ENCODE data around the gene ZNF334.
A peak's percentile ranks its signal among the peaks of the same experiment; 100 is the strongest.

Gene ZNF334

DNA sequence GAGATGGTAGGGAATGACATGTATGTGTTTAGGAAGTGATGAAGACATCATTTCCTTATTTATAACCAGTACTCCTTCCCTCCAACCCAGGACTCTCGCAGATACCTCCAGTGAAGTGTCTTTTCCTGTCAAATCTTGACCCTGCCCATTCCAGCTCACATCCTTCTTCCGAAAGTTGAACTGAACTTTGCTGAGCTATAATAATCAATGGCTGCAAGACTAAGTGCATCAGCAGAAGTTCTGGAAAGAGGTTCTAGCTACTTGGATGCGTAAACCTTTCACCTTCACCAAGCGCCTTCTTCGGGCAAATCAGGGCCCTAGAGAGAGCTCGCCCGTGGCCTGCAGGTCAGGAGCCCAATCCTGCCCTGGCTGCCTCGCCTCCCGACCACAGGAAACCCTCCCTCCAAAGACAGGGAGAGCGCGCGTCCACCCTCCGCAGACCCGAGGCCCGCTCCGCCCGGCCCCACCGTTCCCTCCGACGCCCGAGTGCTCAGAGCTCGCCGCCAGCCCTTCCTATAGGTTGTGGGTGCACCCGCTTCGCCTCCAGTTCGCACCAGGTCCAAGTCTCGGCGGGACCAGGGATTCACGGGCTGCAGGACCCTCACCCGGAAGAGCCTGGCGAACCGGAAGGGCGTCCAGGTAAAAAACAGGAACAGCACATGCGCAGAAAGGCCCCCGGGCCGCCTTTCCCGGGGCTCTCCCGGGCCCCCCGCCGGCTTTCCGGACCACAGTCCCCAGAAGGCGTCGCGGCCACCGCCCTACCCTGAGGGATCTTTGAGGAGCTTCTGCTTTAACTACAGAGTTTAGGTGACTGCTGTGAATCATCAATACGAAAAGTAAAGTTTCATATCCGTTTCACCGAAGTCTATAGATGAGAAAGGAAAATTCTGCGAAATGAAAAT lies at the start of gene ZNF334:
TSS of gene ZNF334 (minus strand) at position 617 of the 902 bp plus-strand sequence. CDS start 1,457 bp downstream, outside the sequence.
- DNase-seq (ENCODE audit: low spot score) = peak; percentile 23

DNA sequence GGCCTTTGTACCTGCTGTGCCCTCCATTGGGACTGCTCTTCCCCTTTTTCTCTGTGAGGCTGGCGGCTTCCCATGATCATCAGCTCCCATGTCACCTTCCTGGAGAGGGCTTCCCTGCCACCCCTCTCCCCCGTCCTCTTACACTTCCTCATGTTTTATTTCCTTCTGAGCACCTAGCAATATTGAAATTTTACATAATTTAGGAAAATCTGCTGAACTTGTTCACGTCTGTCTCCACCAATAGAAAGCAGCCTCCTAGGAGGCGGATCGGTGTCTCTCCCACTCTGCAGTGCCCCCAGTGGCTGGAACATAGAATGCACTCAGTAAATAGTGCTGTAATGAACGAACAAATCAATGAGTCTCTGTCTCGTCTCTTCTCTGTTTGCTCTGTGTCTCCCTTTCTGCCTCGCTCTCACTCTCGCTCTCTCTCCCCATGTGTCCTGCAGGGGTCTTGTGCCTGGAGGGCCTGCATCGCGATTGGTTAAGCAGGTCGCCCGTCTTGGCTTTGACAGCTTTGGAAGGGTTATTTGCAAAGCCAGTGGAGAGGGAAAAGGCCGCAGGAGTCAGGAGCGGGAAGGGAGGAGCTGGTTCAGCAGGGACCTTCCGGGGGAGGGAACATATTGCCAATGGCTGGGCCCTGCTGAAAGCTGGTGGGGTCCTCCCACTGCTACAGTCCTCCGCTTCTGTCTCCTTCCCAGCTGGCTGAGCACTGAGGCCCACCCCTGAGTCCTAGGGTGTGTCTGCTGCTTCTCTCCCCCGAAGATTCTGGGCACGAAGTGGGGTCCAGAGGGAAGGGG lies 49.2 kb upstream of the ZNF334 start:
- peak; percentile 84 for DNase-seq (ENCODE audit: low spot score)

DNA sequence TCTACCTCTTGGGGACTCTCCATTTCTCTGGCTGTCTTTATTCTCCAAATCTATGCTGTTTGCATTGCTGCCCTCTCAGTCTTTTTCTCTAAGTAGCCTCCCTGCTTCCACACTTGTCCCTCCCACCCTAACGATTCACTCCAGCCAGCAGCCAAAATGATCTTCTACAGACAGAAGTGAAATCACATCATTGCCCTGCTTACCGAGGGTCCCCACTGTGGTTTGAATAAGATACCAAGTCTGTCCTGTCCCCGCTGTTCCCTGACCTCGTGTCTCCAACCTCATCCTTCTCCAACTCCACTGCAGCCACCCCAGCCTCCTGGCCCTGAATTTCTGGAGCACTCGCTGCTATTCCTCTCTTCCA lies 48.6 kb upstream of the ZNF334 start:
- DNase-seq (ENCODE audit: low spot score) = no peak

DNA sequence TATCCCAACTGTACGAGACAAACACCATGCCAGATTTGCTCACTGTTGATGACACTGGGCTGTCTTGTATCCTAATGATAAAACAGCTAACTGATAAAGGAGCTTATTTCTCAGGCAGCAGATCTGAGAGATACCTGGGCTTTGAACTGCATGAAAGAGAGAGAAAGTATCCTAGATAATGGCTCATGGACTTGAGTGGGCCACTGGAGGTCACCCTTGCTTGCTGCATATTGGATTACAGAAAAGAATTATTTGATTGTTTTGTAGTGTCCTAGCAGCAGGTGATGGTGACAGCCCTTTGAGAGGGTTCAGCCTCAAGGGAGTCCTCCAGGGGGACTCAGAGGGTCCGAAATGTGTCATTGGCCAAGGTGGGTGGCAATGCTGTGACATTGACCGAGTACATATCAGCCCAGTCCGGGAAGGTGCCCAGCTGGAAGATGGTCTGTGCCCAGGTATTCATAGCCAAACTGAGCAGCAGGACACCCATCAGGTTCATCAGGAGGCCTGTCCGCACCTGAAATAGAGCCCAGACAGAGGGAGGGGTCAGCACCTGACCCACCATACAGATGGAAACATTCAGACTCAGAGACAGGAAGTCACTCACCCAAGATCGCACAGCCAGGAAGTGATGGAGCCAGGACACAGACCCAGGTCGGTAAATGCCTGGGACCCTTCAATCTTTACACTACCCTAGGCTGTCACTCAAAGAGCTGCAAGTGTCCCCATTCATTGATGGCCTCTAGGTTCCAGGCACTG lies 46.5 kb upstream of the ZNF334 start:
- DNase-seq (ENCODE audit: low spot score) = no peak

DNA sequence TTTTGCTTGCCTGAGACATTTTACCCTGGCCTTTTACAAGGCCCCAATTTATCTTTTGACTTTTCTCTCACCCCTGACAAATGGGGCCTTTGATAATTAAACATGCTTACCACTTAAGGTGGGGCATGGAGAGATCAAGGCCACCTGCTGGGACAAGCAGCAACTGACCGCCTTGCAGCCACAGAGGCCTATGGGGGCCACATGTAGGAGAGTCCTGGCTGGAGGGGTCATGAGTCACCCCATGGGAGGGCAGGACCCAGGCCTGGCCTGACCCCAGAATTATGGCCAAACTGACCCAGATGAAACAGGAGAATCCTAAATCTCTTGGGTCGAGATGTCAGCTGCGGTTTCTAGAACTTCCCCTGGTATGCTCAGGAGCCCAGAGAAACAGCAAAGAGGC lies 45.6 kb upstream of the ZNF334 start:
- no peak for DNase-seq (ENCODE audit: low spot score)

DNA sequence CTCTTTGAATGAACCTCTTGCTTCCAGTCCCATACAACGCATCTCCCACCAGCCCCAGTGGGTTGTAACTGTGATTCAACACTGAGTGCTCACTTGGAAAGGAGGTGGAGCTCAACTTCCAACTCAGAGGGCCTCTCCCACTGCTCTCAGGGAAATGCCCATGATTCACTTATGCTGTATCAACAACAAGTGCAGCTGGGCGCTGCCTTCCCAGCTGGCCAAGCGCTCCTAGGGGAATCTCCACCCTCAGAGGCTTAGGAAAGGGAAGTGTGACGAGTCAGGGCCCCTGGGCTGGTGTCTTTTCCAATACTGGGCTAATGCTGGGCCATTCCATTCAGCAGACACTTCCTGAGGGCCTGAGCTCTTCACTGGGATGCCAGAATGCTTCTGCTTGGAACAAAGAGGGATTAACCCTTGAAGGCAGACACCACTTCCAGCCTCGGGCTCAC lies 45.2 kb upstream of the ZNF334 start:
- peak; percentile 75 for DNase-seq (ENCODE audit: low spot score)

DNA sequence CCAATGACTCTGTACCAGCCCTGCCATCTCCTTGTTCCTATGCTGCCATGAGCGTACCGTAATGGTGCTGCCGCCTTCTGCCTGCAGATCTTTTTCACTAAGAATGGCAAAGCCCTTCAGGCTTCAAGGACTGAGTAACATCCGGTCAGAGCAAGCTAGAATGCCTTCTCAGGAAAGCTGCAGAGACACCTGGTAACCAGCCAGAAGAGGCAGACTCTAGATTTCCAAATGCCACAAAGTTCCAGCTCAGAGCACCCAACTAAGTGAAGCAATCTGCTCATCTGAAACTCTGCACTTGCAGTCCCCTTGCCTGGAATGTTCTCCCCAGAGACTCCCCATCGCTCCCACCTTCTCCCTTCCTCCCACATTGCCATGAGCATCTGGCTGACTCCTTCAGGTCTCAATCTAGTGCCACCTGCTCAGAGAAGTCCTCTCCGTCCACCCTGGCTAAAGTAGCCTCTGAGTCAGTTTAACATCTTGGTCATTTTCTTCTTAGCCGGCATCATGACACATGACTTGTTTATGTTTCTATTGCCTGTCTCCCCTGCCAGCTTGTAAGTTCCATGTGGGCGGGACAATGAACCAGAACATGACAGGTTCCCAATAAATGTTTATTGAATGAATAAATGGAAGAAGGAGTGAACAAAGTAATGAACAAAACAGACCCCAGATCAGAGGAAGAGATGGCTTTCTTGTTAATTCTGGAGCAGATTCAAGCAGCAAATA lies 44.0 kb upstream of the ZNF334 start:
- DNase-seq (ENCODE audit: low spot score) = peak; percentile 48

DNA sequence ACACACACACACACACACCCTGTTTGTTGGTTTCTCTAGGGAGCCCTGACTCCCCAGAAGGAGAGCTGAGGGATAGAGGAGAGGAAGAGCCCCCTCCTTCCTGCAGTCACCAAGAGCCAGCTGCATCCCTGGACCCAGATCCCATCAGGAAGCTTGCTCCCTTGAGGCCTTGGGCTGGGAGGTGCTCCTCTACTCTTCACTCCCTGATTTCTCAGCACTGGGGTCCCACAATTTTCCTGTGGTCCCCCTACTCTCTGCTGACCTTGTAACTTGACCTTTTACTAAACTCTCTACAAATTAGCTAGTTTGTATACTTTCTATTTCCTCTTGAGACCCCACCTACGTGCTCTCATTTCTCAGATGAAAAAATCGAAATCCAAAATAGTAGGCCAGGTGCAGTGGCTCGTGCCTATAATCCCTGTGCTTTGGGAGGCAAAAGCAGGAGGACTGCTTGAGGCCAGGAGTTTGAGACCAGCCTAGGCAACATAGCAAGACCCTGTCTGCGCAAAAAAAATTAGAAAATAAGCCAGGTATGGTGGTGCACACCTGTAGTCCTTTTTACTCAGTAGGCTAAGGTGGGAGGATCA lies 42.1 kb upstream of the ZNF334 start:
- no peak for DNase-seq (ENCODE audit: low spot score)

DNA sequence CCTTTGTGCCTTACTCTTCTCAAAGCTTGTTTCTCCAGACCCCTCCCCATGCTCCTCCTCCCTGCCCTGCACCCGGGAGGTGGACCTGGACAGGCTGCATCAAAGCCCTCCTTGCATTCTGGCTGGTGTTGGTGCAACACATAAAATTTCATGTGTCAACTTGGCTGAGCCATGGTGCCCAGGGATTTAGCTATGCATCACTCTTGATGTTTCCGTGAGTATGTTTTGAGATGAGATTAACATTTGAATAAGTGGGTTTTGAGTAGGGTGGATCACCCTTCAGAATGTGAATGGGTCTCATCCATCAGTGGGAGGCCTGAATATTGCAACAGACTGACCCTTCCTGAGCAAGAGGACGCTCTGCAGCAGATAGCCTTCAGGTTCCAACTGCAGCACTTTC lies 41.5 kb upstream of the ZNF334 start:
- DNase-seq (ENCODE audit: low spot score) = no peak

DNA sequence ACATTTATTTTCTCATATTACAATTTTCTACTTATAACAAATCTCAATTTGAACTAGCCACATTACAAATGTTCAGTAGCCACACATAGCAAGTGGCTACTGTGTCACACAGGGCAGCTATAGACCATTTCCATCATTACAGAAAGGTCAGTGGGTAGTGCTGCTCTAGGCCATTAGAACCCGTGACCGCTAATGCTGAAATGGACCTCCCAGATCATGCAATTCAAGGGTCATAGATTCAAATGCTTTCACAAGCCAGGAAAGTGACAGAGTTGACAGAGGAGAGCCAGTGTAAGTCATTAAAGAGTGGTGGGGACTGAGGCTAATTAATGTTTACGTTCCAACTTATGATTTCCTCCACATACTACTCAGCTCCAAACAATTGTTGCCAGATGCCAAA lies 40.6 kb upstream of the ZNF334 start:
- DNase-seq (ENCODE audit: low spot score) = no peak

DNA sequence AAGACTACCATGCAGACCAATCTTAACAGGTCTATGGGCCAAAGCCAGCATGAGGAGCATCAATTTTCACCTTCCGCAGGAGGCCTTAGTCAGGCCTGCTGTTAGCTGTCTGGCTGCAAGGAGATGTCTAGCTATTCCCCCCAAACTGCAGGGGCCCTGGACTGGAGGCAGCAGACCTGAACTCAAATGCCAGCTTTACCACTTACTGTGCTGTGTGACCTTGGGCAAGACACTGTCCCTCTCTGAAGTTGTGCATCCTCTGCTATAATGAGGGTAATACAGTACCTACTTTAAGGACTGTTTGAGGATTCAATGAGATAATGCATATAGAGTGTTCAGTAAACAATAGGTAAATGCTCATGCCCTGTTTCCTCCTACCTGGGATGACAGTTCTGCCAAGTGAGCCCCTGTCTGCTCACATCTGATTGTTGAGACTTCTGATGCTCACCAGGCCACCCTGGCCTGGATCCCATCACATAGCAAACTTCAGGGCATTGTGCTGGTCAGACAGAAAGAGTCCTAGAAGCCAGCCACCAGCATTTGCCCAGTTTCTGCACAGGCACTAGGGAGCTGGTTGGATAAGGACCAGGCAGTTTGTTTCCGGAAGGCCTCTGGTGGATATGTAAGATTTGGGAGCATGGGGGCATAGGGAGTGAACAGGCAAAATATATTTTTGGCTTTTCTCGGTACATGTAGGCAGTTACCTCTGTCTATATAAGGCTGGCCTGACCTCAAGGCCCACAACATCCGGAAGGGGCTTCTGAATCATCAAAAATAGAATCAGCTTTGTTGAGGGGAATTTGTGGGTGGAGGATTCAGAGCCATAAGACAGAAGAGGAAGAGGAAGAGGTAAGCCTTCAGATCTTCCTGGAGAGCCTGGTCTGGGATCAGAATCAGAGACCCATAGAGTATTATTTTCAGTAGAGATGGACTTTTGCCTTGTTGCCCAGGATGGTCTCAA lies 39.4 kb upstream of the ZNF334 start:
- no peak for DNase-seq (ENCODE audit: low spot score)

DNA sequence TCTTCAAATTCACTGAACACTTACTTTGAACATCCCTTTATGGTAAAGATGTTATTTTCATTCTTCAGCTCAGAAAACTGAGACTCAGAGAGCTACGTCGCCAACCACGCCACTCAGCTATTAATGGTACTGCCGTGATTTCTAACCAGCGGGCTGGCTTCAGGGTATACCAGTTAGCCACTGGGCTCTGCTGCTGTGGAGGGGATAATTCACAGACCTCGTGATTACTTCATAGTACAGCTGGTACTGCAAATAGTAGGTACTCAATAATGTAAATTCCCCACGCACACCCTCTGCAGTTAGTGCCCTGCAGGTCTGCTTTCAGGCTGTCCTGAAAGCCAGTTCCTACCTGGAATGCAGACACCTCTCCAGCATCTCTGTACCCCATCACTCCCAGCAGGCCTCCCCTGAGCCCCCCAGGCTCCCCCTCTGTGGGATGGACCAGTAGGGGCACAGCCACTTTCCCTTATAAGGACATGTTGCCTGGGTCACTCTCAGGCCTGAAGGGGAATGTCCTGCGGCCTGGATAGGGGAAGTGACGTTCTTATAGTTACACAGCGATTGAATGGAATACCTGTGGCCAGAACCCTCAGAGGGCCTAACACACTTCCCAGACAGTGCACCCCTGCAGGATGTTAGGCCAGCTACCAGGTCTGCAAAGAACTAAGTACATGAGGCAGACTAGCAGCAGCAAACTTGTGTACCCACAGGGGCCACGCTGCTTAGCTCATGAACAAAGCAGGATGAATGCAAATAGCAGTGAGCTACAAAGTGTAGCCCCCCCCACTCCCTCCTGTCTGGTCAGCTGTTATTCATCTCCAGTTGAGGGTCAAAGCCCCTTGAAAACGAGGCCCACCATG lies 38.4 kb upstream of the ZNF334 start:
- no peak for DNase-seq (ENCODE audit: low spot score)

DNA sequence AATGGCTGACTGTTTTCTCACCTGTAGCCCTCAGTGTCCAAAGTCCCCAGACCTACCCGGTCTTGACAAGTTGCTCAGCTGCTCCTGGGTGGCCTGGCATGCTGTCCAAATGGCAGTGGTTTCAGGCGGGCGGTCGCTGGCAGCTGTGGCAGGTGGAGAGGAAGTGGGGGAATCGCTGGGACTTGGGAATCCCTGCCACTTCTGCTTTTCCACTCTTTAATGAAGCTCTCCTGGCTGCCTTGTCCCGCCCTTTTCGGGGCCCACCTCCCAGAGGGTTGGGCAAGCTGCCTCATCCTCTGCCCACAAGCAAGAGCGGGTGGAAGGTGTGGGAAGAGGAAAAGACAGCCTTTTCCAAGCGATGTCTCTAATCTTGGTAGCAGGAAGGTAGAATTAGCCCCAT lies 37.1 kb upstream of the ZNF334 start, which contains the start of gene OCSTAMP:
TSS of gene OCSTAMP (minus strand) at position 194 of the 400 bp plus-strand sequence. CDS start at position 100, 94 bp downstream.
- no peak for DNase-seq (ENCODE audit: low spot score)

DNA sequence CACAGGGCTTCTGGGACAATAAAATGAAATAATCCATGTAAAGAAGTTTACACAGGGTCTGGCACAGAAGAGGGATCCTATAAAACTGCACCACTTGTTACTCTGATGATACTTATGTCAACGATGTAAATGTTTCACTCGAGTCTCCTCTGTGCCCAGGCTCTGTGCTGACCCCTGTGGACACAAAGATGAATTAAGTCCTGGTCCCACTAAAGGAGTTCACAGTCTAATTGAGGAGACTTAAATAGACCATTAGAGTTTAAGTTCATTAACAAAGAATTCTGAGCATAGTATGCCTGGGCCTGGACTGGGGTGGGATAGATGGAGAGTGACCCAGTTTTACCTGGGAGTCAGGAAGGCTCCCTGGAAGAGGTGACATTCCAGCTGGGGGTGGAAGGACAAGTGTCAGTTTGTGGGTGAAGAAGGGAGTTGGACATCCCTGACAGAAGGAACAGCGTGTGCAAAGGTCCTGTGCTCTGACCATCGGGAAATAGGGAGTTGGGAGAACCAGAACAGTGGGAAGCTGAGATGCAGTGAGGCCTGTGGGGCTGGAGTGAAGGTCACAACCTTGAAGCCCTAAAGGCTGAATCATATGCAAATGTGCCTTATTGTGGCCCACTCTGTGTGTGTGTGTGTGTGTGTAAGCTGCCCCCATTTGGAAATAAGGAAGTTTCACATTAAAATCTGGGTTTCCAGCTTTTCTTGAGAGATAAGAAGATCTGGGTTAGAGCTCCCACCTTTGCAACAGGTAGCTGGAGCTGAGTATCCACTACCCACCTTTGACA lies 36.0 kb upstream of the ZNF334 start:
- no peak for DNase-seq (ENCODE audit: low spot score)

DNA sequence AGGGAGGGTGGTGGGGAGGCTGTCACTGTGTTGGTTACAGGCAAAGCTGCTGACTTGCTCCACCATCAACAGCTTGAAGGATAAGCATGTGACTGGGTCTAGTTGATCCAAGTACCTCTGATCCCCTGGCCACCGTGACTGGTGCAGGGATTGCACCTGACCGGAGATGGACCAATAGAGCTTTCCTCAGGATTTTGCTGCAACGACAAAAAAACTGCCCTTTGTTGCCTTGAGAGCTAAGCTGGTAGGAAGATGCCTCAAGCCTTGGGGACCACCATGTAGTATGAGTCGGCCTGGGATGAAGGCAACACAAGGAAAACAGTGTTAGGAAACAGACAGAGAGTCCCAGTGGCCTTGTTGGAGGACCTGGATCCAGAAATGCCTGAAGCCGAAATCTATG lies 35.3 kb upstream of the ZNF334 start:
- DNase-seq (ENCODE audit: low spot score) = no peak

DNA sequence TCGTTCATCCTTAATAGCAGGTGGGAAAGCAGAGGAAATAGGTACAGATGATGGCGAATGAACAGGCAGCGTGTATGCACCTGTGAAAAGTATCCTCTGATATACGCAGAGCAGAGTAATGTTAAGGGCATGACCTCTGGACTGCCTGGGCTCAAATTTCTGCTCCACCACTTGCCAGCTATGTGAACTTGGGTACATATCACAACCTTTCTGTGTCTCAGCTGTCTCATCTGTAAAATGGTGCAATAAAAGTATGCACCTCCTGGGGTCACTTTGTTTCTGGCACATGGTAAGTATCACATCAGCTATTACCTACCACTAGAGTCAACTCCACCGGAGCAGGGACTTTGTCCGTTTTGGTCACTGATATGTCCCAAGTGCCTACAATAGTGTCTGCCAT lies 34.6 kb upstream of the ZNF334 start:
- no peak for DNase-seq (ENCODE audit: low spot score)

DNA sequence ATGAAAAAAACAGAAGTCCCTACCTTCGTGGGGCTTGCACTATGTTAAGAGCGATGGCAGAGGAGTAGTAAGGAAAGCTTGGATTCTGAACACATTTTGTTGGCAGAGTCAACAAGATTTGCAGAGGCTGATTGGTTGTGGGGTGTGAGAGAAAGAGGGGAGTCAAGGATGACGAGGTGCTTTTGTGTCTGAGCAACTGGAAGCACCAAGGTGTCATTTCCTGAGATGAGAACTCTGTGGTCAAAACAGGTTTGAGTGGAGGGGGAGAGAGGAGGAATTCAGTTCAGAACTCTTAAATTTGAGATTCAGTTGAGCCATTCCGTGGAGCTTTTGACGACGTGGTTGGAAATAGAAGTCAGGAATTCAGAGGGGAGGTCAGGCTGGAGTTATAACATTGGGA lies 33.6 kb upstream of the ZNF334 start:
- DNase-seq (ENCODE audit: low spot score) = no peak

DNA sequence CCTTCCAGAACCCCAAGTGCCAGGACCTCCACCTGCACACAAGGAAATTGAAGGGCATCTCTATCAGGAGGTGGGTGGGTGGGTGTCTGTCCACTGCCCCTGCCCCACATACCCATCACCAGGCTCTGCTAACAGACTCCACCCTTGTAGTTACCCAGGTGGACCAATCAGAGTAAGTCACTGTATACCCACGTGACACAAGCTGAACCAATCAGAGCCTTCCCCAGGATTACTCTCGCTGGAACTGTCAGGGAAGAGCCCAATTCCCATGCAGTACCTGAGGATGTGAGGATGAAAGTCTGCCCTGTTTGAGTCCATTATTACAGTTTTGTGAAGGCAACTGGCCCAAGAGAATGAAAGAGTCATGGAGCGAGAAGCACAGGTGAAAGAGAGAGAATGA lies 32.9 kb upstream of the ZNF334 start:
- DNase-seq (ENCODE audit: low spot score) = no peak

Measured in AG08396 (cell line).